GM18508 (cell line): ENCODE measurements around the gene EEF1E1.
"Not testable (repeated sequence)": the region's sequence is repeated elsewhere in the genome, so short reads cannot be mapped to it uniquely, and the experiment has no call there.

Source experiments
- ATAC-seq: cut with Tn5 transposase; IDR thresholded peaks from one replicate; pipeline ENCODE4 v1.9.1; 2021; ENCODE audit warnings: moderate number of reproducible peaks; ENCODE audit not compliant: insufficient read depth, unreplicated experiment

Gene EEF1E1

GRCh38 chr6:8064638-8065518, 37.5 kb downstream of the EEF1E1 start:
- ATAC-seq = no peak

GRCh38 chr6:8063761-8064637, 38.3 kb downstream of the EEF1E1 start, which contains the start of gene BLOC1S5:
Gene BLOC1S5 (minus strand): TSS chr6:8064389. CDS start chr6:8064376, 13 bp downstream.
- peak; percentile 81 for ATAC-seq

- no peak for ATAC-seq
Measured at GRCh38 chr6:8061736-8062135, 40.6 kb downstream of the EEF1E1 start.

GRCh38 chr6:8060346-8060745, 42.0 kb downstream of the EEF1E1 start:
- ATAC-seq = no peak

- no peak for ATAC-seq
Measured at GRCh38 chr6:8059129-8059528, 43.2 kb downstream of the EEF1E1 start.

- ATAC-seq = no peak
Measured at GRCh38 chr6:8057793-8058192, 44.6 kb downstream of the EEF1E1 start.

GRCh38 chr6:8057263-8057662, 45.1 kb downstream of the EEF1E1 start:
- no peak for ATAC-seq

GRCh38 chr6:8054276-8054675, 48.1 kb downstream of the EEF1E1 start:
- no peak for ATAC-seq

GRCh38 chr6:8047541-8048292, 54.6 kb downstream of the EEF1E1 start:
- ATAC-seq = no peak

- ATAC-seq = not testable (repeated sequence)
Measured at GRCh38 chr6:8045769-8046168, 56.6 kb downstream of the EEF1E1 start.

GRCh38 chr6:8043221-8043620, 59.1 kb downstream of the EEF1E1 start:
- ATAC-seq = no peak

GRCh38 chr6:8041913-8042583, 60.3 kb downstream of the EEF1E1 start:
- ATAC-seq = no peak

- not testable (repeated sequence) for ATAC-seq
Measured at GRCh38 chr6:8034107-8034506, 68.2 kb downstream of the EEF1E1 start.

GRCh38 chr6:8030920-8031319, 71.4 kb downstream of the EEF1E1 start:
- no peak for ATAC-seq
